ENCODE results near the gene ITGB2.

The ITGB2 gene

GRCh38 chr21:44911384-44912157, 9.1 kb downstream of the ITGB2 start:
- no peak for DNase-seq (ENCODE audit: low read depth in 2 of 2, low spot score in 1 of 2)

- DNase-seq (ENCODE audit: low read depth in 2 of 2, low spot score in 1 of 2): no peak
Observed at GRCh38 chr21:44911068-44911383, 9.7 kb downstream of the ITGB2 start.

- DNase-seq (ENCODE audit: low read depth in 2 of 2, low spot score in 1 of 2): no peak
Observed at GRCh38 chr21:44910229-44911067, 10.3 kb downstream of the ITGB2 start.

- no peak for DNase-seq (ENCODE audit: low read depth in 2 of 2, low spot score in 1 of 2)
Observed at GRCh38 chr21:44909719-44910118, 11.0 kb downstream of the ITGB2 start.

- DNase-seq (ENCODE audit: low read depth in 2 of 2, low spot score in 1 of 2): no peak
Observed at GRCh38 chr21:44908908-44909307, 11.8 kb downstream of the ITGB2 start.

- no peak for DNase-seq (ENCODE audit: low read depth in 2 of 2, low spot score in 1 of 2)
Observed at GRCh38 chr21:44907966-44908895, 12.5 kb downstream of the ITGB2 start.

- no peak for DNase-seq (ENCODE audit: low read depth in 2 of 2, low spot score in 1 of 2)
Observed at GRCh38 chr21:44907225-44907965, 13.3 kb downstream of the ITGB2 start.

GRCh38 chr21:44905728-44906090, 15.0 kb downstream of the ITGB2 start:
- DNase-seq (ENCODE audit: low read depth in 2 of 2, low spot score in 1 of 2): no peak

GRCh38 chr21:44905016-44905727, 15.5 kb downstream of the ITGB2 start:
- DNase-seq (ENCODE audit: low read depth in 2 of 2, low spot score in 1 of 2): no peak

- no peak for DNase-seq (ENCODE audit: low read depth in 2 of 2, low spot score in 1 of 2)
Observed at GRCh38 chr21:44904141-44904923, 16.4 kb downstream of the ITGB2 start.

- DNase-seq (ENCODE audit: low read depth in 2 of 2, low spot score in 1 of 2): no peak
Observed at GRCh38 chr21:44903689-44904088, 17.0 kb downstream of the ITGB2 start.

GRCh38 chr21:44903050-44903685, 17.5 kb downstream of the ITGB2 start:
- no peak for DNase-seq (ENCODE audit: low read depth in 2 of 2, low spot score in 1 of 2)

GRCh38 chr21:44902268-44903049, 18.2 kb downstream of the ITGB2 start:
- no peak for DNase-seq (ENCODE audit: low read depth in 2 of 2, low spot score in 1 of 2)

- no peak for DNase-seq (ENCODE audit: low read depth in 2 of 2, low spot score in 1 of 2)
Observed at GRCh38 chr21:44901391-44902074, 19.2 kb downstream of the ITGB2 start.

GRCh38 chr21:44900559-44901251, 20.0 kb downstream of the ITGB2 start:
- no peak for DNase-seq (ENCODE audit: low read depth in 2 of 2, low spot score in 1 of 2)

- no peak for DNase-seq (ENCODE audit: low read depth in 2 of 2, low spot score in 1 of 2)
Observed at GRCh38 chr21:44899768-44900558, 20.7 kb downstream of the ITGB2 start.

Measured in stimulated activated CD8-positive, alpha-beta memory T cell treated with anti-CD3 and anti-CD28 coated beads, Interleukin-4, amount 100 ng/mL, for 1 hour (primary cell).